Left renal cortex interstitium (tissue), 4 donors: ENCODE measurements around the gene RBM38. TPM values are rescaled to one million over a fixed set of nuclear protein-coding genes. Genes with fewer than 3 reads are reported as not detected.
"Not testable (repeated sequence)": the region's sequence is repeated elsewhere in the genome, so short reads cannot be mapped to it uniquely, and the experiment has no call there.

ENCODE experiments used
- DNase-seq, 4 donors: peaks; one replicate each; pipeline ENCODE4 v3.0.0-alpha.2; 2013; ENCODE audit warnings: low read depth in 4 of 4, low spot score in 2 of 4, missing footprints in 1 of 4
- polyA plus RNA-seq, 4 donors: library from polyadenylated mRNA; unstranded; fragments of 120-200 nt; gene quantifications; one replicate each; pipeline ENCODE4 v1.2.1, GENCODE V29; 2013; ENCODE audit not compliant: insufficient read length in 4 of 4

The RBM38 gene
- polyA plus RNA-seq, 4 donors, result 24.6 to 43.8 (median 32.4) TPM

DNA sequence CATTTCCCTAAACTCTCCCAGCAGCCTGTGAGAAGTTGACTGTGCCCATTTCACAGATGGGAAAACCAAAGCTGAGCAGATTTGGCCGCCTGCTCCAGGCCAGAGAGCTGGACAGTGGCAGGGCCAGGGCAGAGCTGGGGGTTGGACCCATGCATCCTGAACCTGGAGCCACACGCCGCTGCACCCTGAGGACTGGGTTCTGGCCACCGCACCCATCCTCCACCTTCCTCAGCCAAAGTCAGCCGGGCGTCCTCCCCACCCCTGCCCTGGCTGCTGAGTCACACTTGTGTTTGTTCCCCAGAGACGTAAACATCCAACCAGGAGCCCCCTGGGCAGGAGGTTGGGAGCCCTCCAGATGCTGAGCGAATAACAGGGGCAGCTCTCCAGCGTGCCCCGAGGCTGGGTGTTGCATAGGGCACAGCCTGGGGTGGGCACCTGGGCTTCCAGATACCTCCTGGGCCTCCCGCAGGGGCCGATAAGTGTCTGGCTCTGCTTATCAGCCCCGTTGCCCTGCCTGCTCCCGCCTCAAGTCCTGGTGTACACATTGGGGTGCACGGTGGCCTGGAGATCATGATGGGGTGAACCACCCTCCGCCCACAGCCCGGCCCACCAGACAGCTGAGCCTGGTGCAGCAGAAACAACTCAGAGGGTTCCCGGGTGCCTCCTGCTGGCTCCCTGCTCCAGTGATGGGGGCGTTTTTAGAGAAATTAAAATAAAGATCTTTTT lies 23.8 kb downstream of the RBM38 start:
- DNase-seq, result no peak

GRCh38 chr20:57415771-57416170 lies 24.6 kb downstream of the RBM38 start:
- no peak for DNase-seq

GRCh38 chr20:57416296-57417022 lies 25.3 kb downstream of the RBM38 start:
- DNase-seq, result no peak

DNA sequence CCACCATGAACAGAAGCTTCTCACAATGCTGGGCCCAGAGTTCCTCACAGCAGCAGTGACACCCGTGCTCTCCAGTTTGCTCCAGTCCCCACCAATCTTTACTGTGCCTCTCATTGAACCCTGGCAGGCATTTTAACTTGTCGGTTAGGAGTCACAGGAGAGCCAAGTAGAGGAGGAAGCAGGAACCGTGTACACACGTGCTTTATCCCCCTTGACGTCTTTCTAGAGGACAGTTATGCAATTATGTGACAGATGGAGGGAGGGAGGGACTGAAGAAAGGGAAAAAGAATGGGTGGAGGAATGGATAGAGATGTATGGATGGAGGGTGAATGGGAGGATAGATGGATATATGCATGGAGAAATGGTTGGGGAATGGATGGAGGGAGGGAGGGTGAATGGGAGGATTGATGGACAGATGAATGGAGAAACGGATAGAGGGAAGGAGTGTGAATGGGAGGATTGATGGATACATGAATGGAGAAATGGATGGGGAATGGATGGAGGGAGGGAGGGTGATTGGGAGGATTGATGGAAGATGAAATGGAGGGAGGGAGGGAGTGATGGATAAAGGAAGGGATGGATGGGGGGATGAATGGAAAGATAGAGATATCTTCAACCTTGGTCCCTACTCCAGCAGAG lies 26.0 kb downstream of the RBM38 start:
- DNase-seq, result no peak

GRCh38 chr20:57417830-57418780 lies 26.9 kb downstream of the RBM38 start:
- no peak for DNase-seq

DNA sequence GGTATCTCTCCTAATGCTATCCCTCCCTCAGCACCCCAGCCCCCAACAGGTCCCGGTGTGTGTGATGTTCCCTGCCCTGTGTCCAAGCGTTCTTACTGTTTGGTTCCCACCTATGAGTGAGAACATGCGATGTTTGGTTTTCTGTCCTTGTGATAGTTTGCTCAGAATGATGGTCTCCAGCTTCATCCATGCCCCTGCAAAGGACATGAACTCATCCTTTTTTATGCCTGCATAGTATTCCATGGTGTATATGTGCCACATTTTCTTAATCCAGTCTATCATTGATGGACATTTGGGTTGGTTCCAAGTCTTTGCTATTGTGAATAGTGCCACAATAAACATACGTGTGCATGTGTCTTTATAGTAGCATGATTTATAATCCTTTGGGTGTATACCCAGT lies 28.3 kb downstream of the RBM38 start:
- DNase-seq, result not testable (repeated sequence)

DNA sequence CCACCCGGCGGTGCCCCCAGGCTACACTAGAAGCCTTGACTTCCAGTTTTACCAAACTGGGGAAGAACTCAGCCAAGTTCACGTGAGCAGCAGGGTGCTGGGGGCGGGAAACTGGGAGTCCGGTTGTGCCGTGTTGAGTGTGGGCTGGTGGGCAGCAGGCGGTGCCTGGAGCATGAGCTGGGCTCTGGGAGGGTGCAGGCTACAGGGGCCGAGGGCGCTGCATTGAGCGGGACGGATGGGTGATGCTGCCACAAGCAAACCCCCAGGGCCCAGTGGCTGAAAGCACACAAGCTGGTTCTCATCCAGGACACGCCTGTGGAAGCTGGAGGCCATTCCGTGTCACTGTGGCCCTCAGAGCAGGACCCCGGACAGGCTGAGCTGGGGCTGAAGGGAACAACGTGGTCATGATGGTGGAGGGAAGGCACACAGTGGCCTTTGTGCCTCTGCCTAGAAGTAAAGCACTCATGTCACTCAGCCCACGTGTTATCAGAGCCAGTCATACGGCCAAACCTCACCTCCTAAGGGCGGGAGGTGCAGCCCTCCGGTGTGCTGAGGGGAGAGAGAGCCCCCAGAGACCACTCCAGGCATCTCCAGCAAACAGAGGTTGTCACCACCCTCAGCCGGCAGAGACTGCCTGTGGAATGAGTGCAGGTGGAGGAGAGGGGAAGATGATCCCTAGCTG lies 29.5 kb downstream of the RBM38 start:
- no peak for DNase-seq

GRCh38 chr20:57421253-57422220 lies 30.3 kb downstream of the RBM38 start:
- DNase-seq, result no peak

GRCh38 chr20:57422254-57422653 lies 31.1 kb downstream of the RBM38 start:
- no peak for DNase-seq

GRCh38 chr20:57425150-57426013 lies 34.2 kb downstream of the RBM38 start:
- DNase-seq, result no peak

DNA sequence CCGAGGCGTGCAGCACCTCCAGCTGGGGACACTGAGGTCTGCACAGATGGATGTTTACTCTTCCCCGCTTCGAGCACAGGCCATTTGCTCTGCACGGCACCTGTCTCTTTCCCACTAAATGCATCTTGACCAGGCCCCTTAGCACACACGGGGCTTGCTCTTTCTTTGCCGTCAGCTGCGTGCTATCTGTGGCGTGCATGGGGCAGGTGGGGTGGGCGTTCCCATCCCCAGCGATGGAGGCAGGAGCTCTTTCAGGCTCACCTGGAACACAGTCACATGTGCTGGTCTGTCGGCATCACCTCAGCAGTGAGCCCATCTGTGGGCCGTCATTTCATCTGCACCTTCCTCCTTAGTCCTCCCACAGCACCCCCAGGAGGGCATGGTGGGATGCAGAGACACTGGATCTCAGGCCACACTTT lies 35.1 kb downstream of the RBM38 start:
- DNase-seq, result no peak

DNA sequence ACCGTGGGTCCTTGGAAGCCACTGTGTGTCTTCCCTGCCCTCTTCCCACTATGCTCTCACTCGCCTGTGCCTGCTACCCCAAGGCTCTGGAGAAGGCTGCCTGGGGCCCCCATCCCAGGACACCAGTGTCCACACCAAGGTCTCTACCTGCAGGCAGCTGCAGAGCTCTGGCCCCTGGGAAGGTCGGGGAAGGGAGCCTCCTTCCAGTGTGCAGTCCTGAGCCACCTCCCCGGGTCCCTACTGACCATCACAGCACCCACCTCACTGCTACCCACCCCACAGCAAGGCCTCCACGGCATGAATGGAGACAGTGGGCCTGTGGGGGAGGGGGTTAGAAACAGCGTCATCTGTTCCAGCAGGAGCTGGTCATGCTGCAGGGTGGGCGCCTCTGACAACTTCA lies 35.6 kb downstream of the RBM38 start:
- DNase-seq, result no peak

GRCh38 chr20:57428324-57429158 lies 37.3 kb downstream of the RBM38 start:
- no peak for DNase-seq

- no peak for DNase-seq
Measured at GRCh38 chr20:57429159-57429496, 37.9 kb downstream of the RBM38 start.

- no peak for DNase-seq
Measured at GRCh38 chr20:57429580-57430200, 38.5 kb downstream of the RBM38 start.

GRCh38 chr20:57430201-57430596 lies 39.0 kb downstream of the RBM38 start:
- DNase-seq, result not testable (repeated sequence)

DNA sequence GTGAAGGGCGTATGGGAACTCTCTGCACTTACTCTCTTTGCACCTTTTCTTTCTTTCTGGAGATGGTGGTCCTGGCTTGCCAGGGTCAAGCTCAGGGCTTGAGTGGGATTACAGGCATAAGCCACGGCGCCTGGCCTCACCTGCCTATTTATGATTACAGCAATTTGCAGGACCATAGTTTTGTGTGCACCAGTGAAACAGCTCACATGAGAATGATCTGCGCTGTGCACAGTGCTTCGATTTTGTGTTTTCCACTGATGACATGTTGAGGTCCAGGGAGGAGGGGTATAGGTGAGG lies 40.3 kb downstream of the RBM38 start:
- no peak for DNase-seq
